GM12874 (cell line): ENCODE results near the gene KCNB1.

Experiments
- CTCF ChIP-seq: IDR thresholded peaks from 2 replicates; pipeline ENCODE4 v1.5.1; 2011; ENCODE audit warnings: low read depth, mild to moderate bottlenecking, control low read depth, low read length, moderate library complexity; ENCODE audit not compliant: insufficient read depth

Gene KCNB1

GRCh38 chr20:49408509-49409104, 73.9 kb downstream of the KCNB1 start:
- no peak for TF ChIP-seq CTCF

- no peak for TF ChIP-seq CTCF
These were observed 75.8 kb downstream of the KCNB1 start for GRCh38 chr20:49406666-49407065.

GRCh38 chr20:49405696-49406095, 76.8 kb downstream of the KCNB1 start:
- no peak for TF ChIP-seq CTCF

GRCh38 chr20:49405062-49405683, 77.3 kb downstream of the KCNB1 start:
- TF ChIP-seq CTCF: no peak

GRCh38 chr20:49404461-49404860, 78.0 kb downstream of the KCNB1 start:
- no peak for TF ChIP-seq CTCF

- no peak for TF ChIP-seq CTCF
These were observed 78.6 kb downstream of the KCNB1 start for GRCh38 chr20:49403911-49404310.

GRCh38 chr20:49403012-49403411, 79.5 kb downstream of the KCNB1 start:
- no peak for TF ChIP-seq CTCF

- no peak for TF ChIP-seq CTCF
These were observed 81.6 kb downstream of the KCNB1 start for GRCh38 chr20:49400904-49401303.
